ENCODE results near the gene DYNC1H1.

GRCh38 chr14:102105369-102105768 lies 141.0 kb downstream of the DYNC1H1 start:
- no peak for TF ChIP-seq POLR2A (IDR thresholded peaks at IDR 0.05; ENCODE audit: low read length)
- no peak for TF ChIP-seq GATA1 (IDR thresholded peaks at IDR 0.05; ENCODE audit: low read depth, low read length)

Data from erythroblast (primary cell).